Neural progenitor cell (in vitro differentiated cells): ENCODE results near the gene MYH3. TPM values are rescaled to one million over a fixed set of nuclear protein-coding genes. Genes with fewer than 3 reads are reported as not detected.
A peak's percentile ranks its signal among the peaks of the same experiment; 100 is the strongest.

Experiments used
- DNase-seq: peaks from one replicate; pipeline ENCODE4 v3.0.0-alpha.2; 2016; ENCODE audit warnings: low spot score
- H2AFZ ChIP-seq: fragments of 200-600 bp; sonication (generic); replicated peaks from 2 replicates; pipeline ENCODE4 v1.6.1; 2016; ENCODE audit warnings: antibody characterized with exemption
- H3F3A ChIP-seq: fragments of 200-600 bp; sonication (generic); 2 replicates; pipeline ENCODE4 v1.6.1; 2016; ENCODE audit warnings: antibody characterized with exemption, low read depth
- H3K27ac ChIP-seq: fragments of 200-600 bp; sonication (generic); 2 replicates; pipeline ENCODE4 v1.5.1; 2016; ENCODE audit warnings: mild to moderate bottlenecking
- H3K27me3 ChIP-seq: fragments of 200-600 bp; sonication (generic); 2 replicates; pipeline ENCODE4 v1.6.1; 2016; ENCODE audit warnings: mild to moderate bottlenecking, moderate library complexity
- H3K36me3 ChIP-seq: fragments of 200-600 bp; sonication (generic); 2 replicates; pipeline ENCODE4 v1.5.1; 2016
- H3K4me1 ChIP-seq: fragments of 200-600 bp; sonication (generic); 2 replicates; pipeline ENCODE4 v1.6.1; 2016; ENCODE audit warnings: mixed run types
- H3K4me2 ChIP-seq: fragments of 200-600 bp; sonication (generic); 2 replicates; pipeline ENCODE4 v1.6.1; 2016
- H3K4me3 ChIP-seq: fragments of 200-600 bp; sonication (generic); 2 replicates; pipeline ENCODE4 v1.5.1; 2016
- H3K79me2 ChIP-seq: fragments of 200-600 bp; sonication (generic); 2 replicates; pipeline ENCODE4 v1.6.1; 2016; ENCODE audit warnings: low read depth
- H3K9ac ChIP-seq: fragments of 200-600 bp; sonication (generic); 2 replicates; pipeline ENCODE4 v1.6.1; 2016
- H3K9me3 ChIP-seq: fragments of 200-600 bp; sonication (generic); 2 replicates; pipeline ENCODE4 v1.5.1; 2016; ENCODE audit warnings: low read depth
- H4K20me1 ChIP-seq: fragments of 200-600 bp; sonication (generic); 2 replicates; pipeline ENCODE4 v1.6.1; 2016; ENCODE audit warnings: low read depth
- H3K27ac Mint-ChIP-seq: 3 replicates; pipeline ENCODE4 v1.8.0; 2021; ENCODE audit warnings: mixed read lengths
- H3K27me3 Mint-ChIP-seq: 2 replicates; pipeline ENCODE4 v1.8.0; 2022; ENCODE audit warnings: low read depth, mild to moderate bottlenecking, inconsistent platforms, moderate library complexity, mixed read lengths; ENCODE audit not compliant: insufficient read depth
- H3K36me3 Mint-ChIP-seq: 3 replicates; pipeline ENCODE4 v1.8.0; 2021; ENCODE audit warnings: mixed read lengths
- H3K4me1 Mint-ChIP-seq: 3 replicates; pipeline ENCODE4 v1.8.0; 2021; ENCODE audit warnings: mixed read lengths
- H3K4me3 Mint-ChIP-seq: 3 replicates; pipeline ENCODE4 v1.8.0; 2021; ENCODE audit warnings: mild to moderate bottlenecking, moderate library complexity, mixed read lengths
- H3K9me3 Mint-ChIP-seq: 3 replicates; pipeline ENCODE4 v1.8.0; 2020; ENCODE audit warnings: mixed read lengths
- CTCF ChIP-seq: fragments of 200-600 bp; sonication (generic); IDR thresholded peaks from 2 replicates; pipeline ENCODE4 v1.5.1; 2017; ENCODE audit warnings: antibody characterized with exemption, mild to moderate bottlenecking
- EZH2 ChIP-seq: fragments of 200-600 bp; sonication (generic); IDR thresholded peaks from 2 replicates; pipeline ENCODE4 v1.6.1; 2017; ENCODE audit warnings: antibody characterized with exemption, mild to moderate bottlenecking, moderate library complexity
- EZH2phosphoT487 ChIP-seq: fragments of 200-600 bp; sonication (generic); IDR thresholded peaks from 2 replicates; pipeline ENCODE4 v1.6.1; 2017; ENCODE audit warnings: antibody characterized with exemption
- total RNA-seq: library from RNA; depleted of rRNA; stranded (reverse); fragments of >200 nt; gene quantifications from 2 replicates; pipeline ENCODE4 v1.2.3, GENCODE V29; 2015; ENCODE audit warnings: low replicate concordance

Gene MYH3
- total RNA-seq, 1 donor from 2014 or later, result 0.36 TPM

- H4K20me1 ChIP-seq, result no peaks in the 10 kb centered on the region
- no peak overlapping the region for H2AFZ ChIP-seq
- no peaks in the 10 kb centered on the region for H3F3A ChIP-seq
- no peaks in the 10 kb centered on the region for H3K36me3 Mint-ChIP-seq
- DNase-seq, result no peak
- no peaks in the 10 kb centered on the region for H3K79me2 ChIP-seq
- peaks cover 3% of the 10 kb centered on the region for H3K27me3 Mint-ChIP-seq
- no peaks in the 10 kb centered on the region for H3K27me3 ChIP-seq
- no peaks in the 10 kb centered on the region for H3K36me3 ChIP-seq
- H3K4me2 ChIP-seq, result no peak overlapping the region
- no peak overlapping the region for H3K9ac ChIP-seq
- no peak overlapping the region for H3K4me3 Mint-ChIP-seq
- no peaks in the 10 kb centered on the region for H3K9me3 ChIP-seq
- no peaks in the 10 kb centered on the region for H3K4me1 ChIP-seq
- H3K4me3 ChIP-seq, result no peak overlapping the region
- no peaks in the 10 kb centered on the region for H3K4me1 Mint-ChIP-seq
- TF ChIP-seq CTCF (no peak), EZH2phosphoT487 (no peak), EZH2 (no peak)
- H3K9me3 Mint-ChIP-seq, result no peaks in the 10 kb centered on the region
- no peak overlapping the region for H3K27ac Mint-ChIP-seq
- H3K27ac ChIP-seq, result no peak overlapping the region
Measured at GRCh38 chr17:10585529-10585928, 71.6 kb downstream of the MYH3 start.

- no peaks in the 10 kb centered on the region for H3K79me2 ChIP-seq
- Mint-ChIP-seq H3K4me1 (no peaks in the 10 kb centered on the region), H3K27ac (no peak overlapping the region), H3K27me3 (peaks cover 3% of the 10 kb centered on the region), H3K9me3 (no peaks in the 10 kb centered on the region), H3K36me3 (no peaks in the 10 kb centered on the region), H3K4me3 (no peak overlapping the region)
- H3K9ac ChIP-seq, result no peak overlapping the region
- no peaks in the 10 kb centered on the region for H3F3A ChIP-seq
- H3K9me3 ChIP-seq, result no peaks in the 10 kb centered on the region
- H3K4me2 ChIP-seq, result no peak overlapping the region
- no peaks in the 10 kb centered on the region for H4K20me1 ChIP-seq
- H3K4me3 ChIP-seq, result no peak overlapping the region
- peak overlapping the region; percentile 7 for H2AFZ ChIP-seq
- H3K4me1 ChIP-seq, result no peaks in the 10 kb centered on the region
- no peaks in the 10 kb centered on the region for H3K36me3 ChIP-seq
- no peak overlapping the region for H3K27ac ChIP-seq
- H3K27me3 ChIP-seq, result no peaks in the 10 kb centered on the region
- DNase-seq, result no peak
- TF ChIP-seq EZH2, result no peak
- TF ChIP-seq EZH2phosphoT487, result no peak
- TF ChIP-seq CTCF, result no peak
Measured at GRCh38 chr17:10583834-10584233, 73.3 kb downstream of the MYH3 start.

- Mint-ChIP-seq H3K27me3 (peaks cover 3% of the 10 kb centered on the region), H3K36me3 (no peaks in the 10 kb centered on the region), H3K4me1 (no peaks in the 10 kb centered on the region), H3K9me3 (no peaks in the 10 kb centered on the region), H3K27ac (no peak overlapping the region), H3K4me3 (no peak overlapping the region)
- H3K9ac ChIP-seq, result no peak overlapping the region
- no peak overlapping the region for H2AFZ ChIP-seq
- no peak for TF ChIP-seq EZH2
- TF ChIP-seq CTCF, result no peak
- no peak for TF ChIP-seq EZH2phosphoT487
- no peaks in the 10 kb centered on the region for H3K79me2 ChIP-seq
- H4K20me1 ChIP-seq, result no peaks in the 10 kb centered on the region
- no peaks in the 10 kb centered on the region for H3K27me3 ChIP-seq
- no peaks in the 10 kb centered on the region for H3K36me3 ChIP-seq
- H3K27ac ChIP-seq, result no peak overlapping the region
- H3F3A ChIP-seq, result no peaks in the 10 kb centered on the region
- no peaks in the 10 kb centered on the region for H3K4me1 ChIP-seq
- H3K9me3 ChIP-seq, result no peaks in the 10 kb centered on the region
- no peak overlapping the region for H3K4me3 ChIP-seq
- H3K4me2 ChIP-seq, result no peak overlapping the region
- no peak for DNase-seq
Measured at GRCh38 chr17:10579270-10579669, 77.8 kb downstream of the MYH3 start.

Other genes starting within 250 kb of the MYH3 start
- not detected in 2 replicates for gene MYH8, start 235.4 kb downstream of the MYH3 start, total RNA-seq
- gene MYH4, start 187.8 kb downstream of the MYH3 start, total RNA-seq, result not detected in 2 replicates
- gene MYH1, start 138.8 kb downstream of the MYH3 start, total RNA-seq, result not detected in 2 replicates
- 0.19 and 0.37 TPM in 2 replicates for gene MYH2, start 107.7 kb downstream of the MYH3 start, total RNA-seq
- 32.4 and 39.0 TPM in 2 replicates for gene SCO1, start 40.2 kb upstream of the MYH3 start, total RNA-seq
- gene ADPRM, start 40.3 kb upstream of the MYH3 start, total RNA-seq, result 8.9 and 10.2 TPM in 2 replicates
- gene TMEM220, start 72.7 kb upstream of the MYH3 start, total RNA-seq, result 0.28 and 1.5 TPM in 2 replicates
- gene TMEM238L, start 146.8 kb upstream of the MYH3 start, total RNA-seq, result not detected in 2 replicates
- not detected in 2 replicates for gene PIRT, start 180.8 kb upstream of the MYH3 start, total RNA-seq